PC-3 (cell line): ENCODE measurements around the gene ERMAP. TPM values are rescaled to one million over a fixed set of nuclear protein-coding genes. Genes with fewer than 3 reads are reported as not detected.

Experiments used
- ATAC-seq: fragments of 200-7000 bp; cut with Tn5 transposase; 2 replicates; pipeline ENCODE4 v1.9.1; 2020; ENCODE audit warnings: mild to moderate bottlenecking, moderate library complexity
- BruUV-seq: library from RNA; stranded (reverse); fragments of 400-500 nt; replicated peaks from 2 replicates; lab custom pipeline; 2021; lab: Mats Ljungman, UMichigan
- CTCF ChIA-PET: fragments of 300-600 bp; sonication (Branson Sonifier 250); formaldehyde crosslinking; loops from one replicate; lab custom pipeline; 2022; ENCODE audit warnings: antibody characterized with exemption; lab: Charles Lee
- POLR2A ChIA-PET: fragments of 300-600 bp; sonication (Branson Sonifier 250); formaldehyde crosslinking; loops from one replicate; lab custom pipeline; 2022; ENCODE audit warnings: antibody characterized with exemption; ENCODE audit not compliant: unreplicated experiment; lab: Charles Lee
- DNase-seq: peaks from one replicate; pipeline ENCODE4 v3.0.0-alpha.2; 2015
- H2AFZ ChIP-seq: fragments of 300-600 bp; sonication (generic); 2 replicates; pipeline ENCODE4 v1.6.0; 2016; ENCODE audit warnings: antibody characterized with exemption, low read length
- H3F3A ChIP-seq: fragments of 300-600 bp; sonication (generic); one replicate; pipeline ENCODE4 v1.6.0; 2017; ENCODE audit warnings: antibody characterized with exemption, low read length, control low read depth, mild to moderate bottlenecking; ENCODE audit not compliant: unreplicated experiment
- H3K27ac ChIP-seq: fragments of 300-600 bp; sonication (generic); 2 replicates; pipeline ENCODE4 v1.5.1; 2016; ENCODE audit warnings: mild to moderate bottlenecking, low read length
- H3K27me3 ChIP-seq: fragments of 300-600 bp; sonication (generic); 2 replicates; pipeline ENCODE4 v1.6.1; 2016; ENCODE audit warnings: low read length, mixed read lengths
- H3K36me3 ChIP-seq: fragments of 300-600 bp; sonication (generic); 2 replicates; pipeline ENCODE4 v1.6.1; 2016; ENCODE audit warnings: low read depth, mixed run types, low read length, mixed read lengths
- H3K4me1 ChIP-seq: fragments of 300-600 bp; sonication (generic); 2 replicates; pipeline ENCODE4 v1.5.1; 2016; ENCODE audit warnings: low read length; ENCODE audit not compliant: insufficient read depth
- H3K4me2 ChIP-seq: fragments of 300-600 bp; sonication (generic); 2 replicates; pipeline ENCODE4 v1.6.0; 2016; ENCODE audit warnings: low read length
- H3K4me3 ChIP-seq: fragments of 300-600 bp; sonication (generic); 2 replicates; pipeline ENCODE4 v1.5.1; 2016; ENCODE audit warnings: mild to moderate bottlenecking, low read length, mixed read lengths
- H3K79me2 ChIP-seq: fragments of 300-600 bp; sonication (generic); 2 replicates; pipeline ENCODE4 v1.6.1; 2017; ENCODE audit warnings: low read length, mixed read lengths
- H3K9ac ChIP-seq: fragments of 300-600 bp; sonication (generic); 2 replicates; pipeline ENCODE4 v1.6.0; 2016; ENCODE audit warnings: mild to moderate bottlenecking, low read length
- H3K9me2 ChIP-seq: fragments of 300-600 bp; sonication (generic); replicated peaks from 2 replicates; pipeline ENCODE4 v1.6.1; 2016; ENCODE audit warnings: mixed run types, low read length, mixed read lengths
- H3K9me3 ChIP-seq: fragments of 300-600 bp; sonication (generic); 2 replicates; pipeline ENCODE4 v1.6.1; 2016; ENCODE audit warnings: low read length, mixed read lengths
- H4K20me1 ChIP-seq: fragments of 300-600 bp; sonication (generic); 2 replicates; pipeline ENCODE4 v1.6.1; 2016; ENCODE audit warnings: low read length, mixed read lengths
- EZH2 ChIP-seq: fragments of 300-600 bp; sonication (generic); IDR thresholded peaks from one replicate; pipeline ENCODE4 v1.6.1; 2017; ENCODE audit warnings: antibody characterized with exemption, mild to moderate bottlenecking, low read length; ENCODE audit not compliant: unreplicated experiment
- EZH2phosphoT487 ChIP-seq: fragments of 300-600 bp; sonication (generic); IDR thresholded peaks from 2 replicates; pipeline ENCODE4 v1.6.1; 2018; ENCODE audit warnings: mild to moderate bottlenecking, antibody characterized with exemption, low read length, borderline replicate concordance
- intact Hi-C: fragments of 100-400 bp; cut with micrococcal nuclease; formaldehyde crosslinking; loops from 2 replicates; pipeline ENCODE4 v1.9.0; 2023
- total RNA-seq: library from RNA; depleted of rRNA; stranded (reverse); fragments of >200 nt; gene quantifications from 2 replicates; pipeline ENCODE4 v1.2.3, GENCODE V29; 2014
- TF ChIP-seq, protein P1 (sequence below): fragments of 300-600 bp; sonication (generic); conservative IDR thresholded peaks from 2 replicates; pipeline ENCODE4 v1.5.1; 2017; ENCODE audit warnings: antibody characterized with exemption, low read depth, mild to moderate bottlenecking, low read length

The ERMAP gene
- total RNA-seq, 1 experiment from 2014 or later: 5.4 TPM

DNA sequence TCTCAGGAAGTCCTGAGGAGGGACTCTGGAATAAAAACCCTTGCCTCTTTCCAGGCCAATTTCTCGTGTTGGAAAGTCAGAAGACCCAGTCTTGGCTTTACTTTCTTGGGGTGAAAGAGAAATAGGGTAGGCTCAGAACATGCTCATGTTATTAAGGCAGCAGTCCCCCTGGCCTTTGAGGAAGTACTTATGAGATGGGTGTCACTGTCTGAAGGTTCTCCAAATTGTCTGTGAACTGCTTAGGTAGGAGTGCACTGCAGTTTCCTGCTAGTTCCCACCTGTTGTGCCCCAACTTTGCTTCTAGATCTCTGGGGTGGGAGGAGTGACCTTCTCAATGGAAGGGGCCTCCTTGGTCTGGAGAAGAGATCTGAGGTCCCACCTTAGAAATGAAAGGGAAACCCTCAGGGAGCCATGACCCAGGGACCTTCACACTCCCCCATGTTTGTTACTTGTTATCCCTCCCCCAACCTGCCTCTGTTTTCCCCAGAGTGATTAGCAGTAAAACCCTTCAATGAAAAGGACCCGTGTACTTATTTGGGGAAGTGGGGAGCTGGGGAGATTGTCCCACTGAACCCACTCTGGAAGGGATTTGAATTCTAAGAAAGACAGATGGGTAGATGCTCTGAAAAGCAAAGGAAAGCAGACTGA lies 35.2 kb downstream of the ERMAP start:
- Histone ChIP-seq H3K79me2 (peaks cover 13% of the 10 kb centered on the region), H2AFZ (no peak overlapping the region), H3K36me3 (peaks cover 6% of the 10 kb centered on the region; the same call in 1 of the 2 replicates), H3K9me3 (no peaks in the 10 kb centered on the region), H3K9me2 (no peaks in the 10 kb centered on the region), H3K4me3 (no peak overlapping the region), H3K27me3 (no peaks in the 10 kb centered on the region), H3K4me1 (peaks cover 30% of the 10 kb centered on the region), H3K27ac (no peak overlapping the region), H3K4me2 (no peak overlapping the region), H3F3A (no peaks in the 10 kb centered on the region), H3K9ac (no peak overlapping the region), H4K20me1 (no peaks in the 10 kb centered on the region)
- intact Hi-C loops: no loop called here
- POLR2A ChIA-PET: no interaction called here
- CTCF ChIA-PET: no interaction called here
- DNase-seq: no peak
- TF ChIP-seq EZH2phosphoT487 (no peak), EZH2 (no peak)
- TF ChIP-seq, protein P1, sequence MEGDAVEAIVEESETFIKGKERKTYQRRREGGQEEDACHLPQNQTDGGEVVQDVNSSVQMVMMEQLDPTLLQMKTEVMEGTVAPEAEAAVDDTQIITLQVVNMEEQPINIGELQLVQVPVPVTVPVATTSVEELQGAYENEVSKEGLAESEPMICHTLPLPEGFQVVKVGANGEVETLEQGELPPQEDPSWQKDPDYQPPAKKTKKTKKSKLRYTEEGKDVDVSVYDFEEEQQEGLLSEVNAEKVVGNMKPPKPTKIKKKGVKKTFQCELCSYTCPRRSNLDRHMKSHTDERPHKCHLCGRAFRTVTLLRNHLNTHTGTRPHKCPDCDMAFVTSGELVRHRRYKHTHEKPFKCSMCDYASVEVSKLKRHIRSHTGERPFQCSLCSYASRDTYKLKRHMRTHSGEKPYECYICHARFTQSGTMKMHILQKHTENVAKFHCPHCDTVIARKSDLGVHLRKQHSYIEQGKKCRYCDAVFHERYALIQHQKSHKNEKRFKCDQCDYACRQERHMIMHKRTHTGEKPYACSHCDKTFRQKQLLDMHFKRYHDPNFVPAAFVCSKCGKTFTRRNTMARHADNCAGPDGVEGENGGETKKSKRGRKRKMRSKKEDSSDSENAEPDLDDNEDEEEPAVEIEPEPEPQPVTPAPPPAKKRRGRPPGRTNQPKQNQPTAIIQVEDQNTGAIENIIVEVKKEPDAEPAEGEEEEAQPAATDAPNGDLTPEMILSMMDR: no peak
- no TSS peak for BruUV-seq
- no peak for ATAC-seq

DNA sequence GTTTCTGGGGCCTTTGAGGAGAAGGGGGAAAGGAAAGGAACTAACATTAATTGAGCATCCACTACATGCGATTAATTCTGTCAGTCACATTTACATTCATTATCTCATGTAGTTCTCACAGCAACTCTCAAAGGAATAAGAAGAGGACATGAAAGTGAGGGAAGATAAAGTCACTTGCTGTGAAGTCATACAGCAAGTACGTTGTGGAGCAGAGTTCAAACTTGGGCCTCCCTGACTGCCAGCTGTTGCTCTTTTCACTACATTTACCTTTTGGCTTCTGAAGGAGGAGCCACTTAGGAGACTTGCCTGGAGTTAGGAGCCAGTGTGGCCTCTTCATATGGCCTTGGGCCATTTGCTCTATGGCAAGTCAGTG lies 35.7 kb downstream of the ERMAP start:
- Histone ChIP-seq H3K4me1 (peaks cover 25% of the 10 kb centered on the region), H3K4me3 (no peak overlapping the region), H3K4me2 (no peak overlapping the region), H3K9me2 (no peaks in the 10 kb centered on the region), H3K27ac (no peak overlapping the region), H3K27me3 (no peaks in the 10 kb centered on the region), H4K20me1 (no peaks in the 10 kb centered on the region), H3K36me3 (peaks cover 6% of the 10 kb centered on the region; the same call in 1 of the 2 replicates), H3K9me3 (no peaks in the 10 kb centered on the region), H2AFZ (no peak overlapping the region), H3F3A (no peaks in the 10 kb centered on the region), H3K9ac (no peak overlapping the region), H3K79me2 (peaks cover 8% of the 10 kb centered on the region)
- DNase-seq (no peak), ATAC-seq (peak; percentile 14; the same call in 1 of the 2 replicates)
- intact Hi-C loops: no loop called here
- BruUV-seq: no TSS peak
- CTCF ChIA-PET: no interaction called here
- TF ChIP-seq EZH2phosphoT487 (no peak), EZH2 (no peak)
- TF ChIP-seq, protein P1: no peak
- POLR2A ChIA-PET: no interaction called here
